Neuronal stem cell (in vitro differentiated cells): Measurements from ENCODE around the gene ZNF675.
A peak's percentile ranks its signal among the peaks of the same experiment; 100 is the strongest.
"Not testable (repeated sequence)": the region's sequence is repeated elsewhere in the genome, so short reads cannot be mapped to it uniquely, and the experiment has no call there.

Experiments
- DNase-seq: peaks from one replicate; pipeline ENCODE4 v3.0.0-alpha.2; 2013; ENCODE audit warnings: low spot score
- H2AFZ ChIP-seq: one replicate; pipeline ENCODE4 v1.6.1; 2013; ENCODE audit warnings: mild to moderate bottlenecking, low read length, inconsistent platforms
- H2AK5ac ChIP-seq: 2 replicates; pipeline ENCODE4 v1.6.1; 2013; ENCODE audit warnings: low read depth, mild to moderate bottlenecking, inconsistent platforms, low read length, moderate library complexity, mixed read lengths
- H2BK120ac ChIP-seq: 2 replicates; pipeline ENCODE4 v1.6.1; 2013; ENCODE audit warnings: low read depth, mild to moderate bottlenecking, inconsistent platforms, low read length, moderate library complexity, mixed read lengths
- H2BK12ac ChIP-seq: one replicate; pipeline ENCODE4 v1.6.1; 2013; ENCODE audit warnings: low read length, inconsistent platforms
- H2BK15ac ChIP-seq: 2 replicates; pipeline ENCODE4 v1.6.1; 2013; ENCODE audit warnings: mild to moderate bottlenecking, low read length, inconsistent platforms, mixed read lengths
- H2BK5ac ChIP-seq: one replicate; pipeline ENCODE4 v1.6.1; 2013; ENCODE audit warnings: inconsistent platforms, mild to moderate bottlenecking, low read length, moderate library complexity
- H3K14ac ChIP-seq: one replicate; pipeline ENCODE4 v1.6.1; 2013; ENCODE audit warnings: low read length, inconsistent platforms
- H3K18ac ChIP-seq: 2 replicates; pipeline ENCODE4 v1.6.1; 2013; ENCODE audit warnings: low read length, inconsistent platforms
- H3K23ac ChIP-seq: 2 replicates; pipeline ENCODE4 v1.6.1; 2013; ENCODE audit warnings: low read depth, mild to moderate bottlenecking, mixed read lengths, low read length, inconsistent platforms; ENCODE audit not compliant: poor library complexity
- H3K27ac ChIP-seq: replicated peaks from 3 replicates; pipeline ENCODE4 v1.5.1; 2013; ENCODE audit warnings: low read length, inconsistent platforms
- H3K27me3 ChIP-seq, 3 experiments: 2 replicates each; pipeline ENCODE4 v1.6.1; 2013; ENCODE audit warnings: low read length in 3 of 3, mild to moderate bottlenecking in 2 of 3, inconsistent platforms in 1 of 3, low read depth in 1 of 3, mixed read lengths in 1 of 3, moderate library complexity in 1 of 3; ENCODE audit not compliant: control insufficient read depth in 3 of 3, insufficient read depth in 3 of 3
- H3K36me3 ChIP-seq, 2 donors: replicated peaks in 1 of 2; 2 replicates each; pipeline ENCODE4 v1.6.1; 2013; ENCODE audit warnings: low read length in 2 of 2; ENCODE audit not compliant: control insufficient read depth in 2 of 2, insufficient read depth in 2 of 2
- H3K4ac ChIP-seq: 2 replicates; pipeline ENCODE4 v1.6.1; 2013; ENCODE audit warnings: inconsistent platforms, mild to moderate bottlenecking, low read length, moderate library complexity
- H3K4me1 ChIP-seq, 2 donors: 1 replicate in 1 of 2; 2 replicates in 1 of 2; pipeline ENCODE4 v1.6.1; 2013; ENCODE audit warnings: low read length in 2 of 2, low read depth in 1 of 2; ENCODE audit not compliant: control insufficient read depth in 2 of 2, insufficient read depth in 1 of 2
- H3K4me2 ChIP-seq: one replicate; pipeline ENCODE4 v1.6.1; 2013; ENCODE audit warnings: mild to moderate bottlenecking, low read length, inconsistent platforms; ENCODE audit not compliant: insufficient read depth, poor library complexity, severe bottlenecking
- H3K4me3 ChIP-seq, 2 donors: 2 replicates each; pipeline ENCODE4 v1.5.1; 2013; ENCODE audit warnings: low read length in 2 of 2, mild to moderate bottlenecking in 2 of 2, inconsistent platforms in 1 of 2, moderate library complexity in 1 of 2
- H3K79me1 ChIP-seq: one replicate; pipeline ENCODE4 v1.6.1; 2013; ENCODE audit warnings: low read depth, mild to moderate bottlenecking, inconsistent platforms, low read length, moderate library complexity
- H3K9ac ChIP-seq: one replicate; pipeline ENCODE4 v1.6.1; 2013; ENCODE audit warnings: mild to moderate bottlenecking, low read depth, low read length, inconsistent platforms; ENCODE audit not compliant: poor library complexity
- H3K9me3 ChIP-seq, 2 donors: replicated peaks in 1 of 2; 2 replicates each; pipeline versions ENCODE3 to v1.6.1; 2013; ENCODE audit warnings: low read length in 2 of 2, mild to moderate bottlenecking in 2 of 2, inconsistent platforms in 1 of 2, low read depth in 1 of 2, mixed read lengths in 1 of 2, moderate library complexity in 1 of 2; ENCODE audit not compliant: control insufficient read depth in 2 of 2, insufficient read depth in 1 of 2
- H4K8ac ChIP-seq: one replicate; pipeline ENCODE4 v1.6.1; 2013; ENCODE audit warnings: low read depth, mild to moderate bottlenecking, inconsistent platforms, low read length, moderate library complexity
- H4K91ac ChIP-seq: one replicate; pipeline ENCODE4 v1.6.1; 2013; ENCODE audit warnings: low read length, low read depth, mild to moderate bottlenecking, inconsistent platforms; ENCODE audit not compliant: poor library complexity
- WGBS, 2 donors: extraction: QIAGEN DNeasy Blood & Tissue Kit; methylation state at CpG; one replicate each; pipeline ENCODE4 v1.1.7; 2013; ENCODE audit warnings: missing lambda C conversion rate in 2 of 2, mixed read lengths in 1 of 2; ENCODE audit not compliant: insufficient read length in 2 of 2, insufficient replicate concordance in 1 of 2; ENCODE audit errors: extremely low coverage in 2 of 2; 5-methylcytosine and 5-hydroxymethylcytosine counted together

ZNF675 gene

GRCh38 chr19:23698711-23699520 lies 11.9 kb upstream of the ZNF675 start:
- no peak overlapping the region for H3K4me3 ChIP-seq
- peak overlapping the region; percentile 84 for H2AFZ ChIP-seq
- H2BK12ac ChIP-seq, result no peak overlapping the region
- H3K23ac ChIP-seq, result no peak overlapping the region
- DNase-seq, result no peak
- H3K9ac ChIP-seq, result no peak overlapping the region
- no peak overlapping the region for H3K4ac ChIP-seq
- no peak overlapping the region for H2BK120ac ChIP-seq
- no peak overlapping the region for H2BK5ac ChIP-seq
- H3K4me2 ChIP-seq, result no peak overlapping the region
- no peaks in the 10 kb centered on the region for H3K36me3 ChIP-seq
- H2AK5ac ChIP-seq, result no peak overlapping the region
- no peak overlapping the region for H4K8ac ChIP-seq
- no peak overlapping the region for H3K14ac ChIP-seq
- no peak overlapping the region for H2BK15ac ChIP-seq
- H3K18ac ChIP-seq, result no peak overlapping the region
- H3K79me1 ChIP-seq, result no peaks in the 10 kb centered on the region
- H4K91ac ChIP-seq, result no peak overlapping the region
- H3K27ac ChIP-seq, result no peak overlapping the region
- WGBS, 2 donors, result no CpG with 5 or more reads among the region's 6 CpGs
- no peaks in the 10 kb centered on the region for H3K27me3 ChIP-seq
- peaks cover 0 to 3% of the 10 kb centered on the region in 2 donors for H3K9me3 ChIP-seq
- no peaks in the 10 kb centered on the region for H3K4me1 ChIP-seq

GRCh38 chr19:23692937-23693336 lies 5.9 kb upstream of the ZNF675 start:
- not testable (repeated sequence) for H3K27ac ChIP-seq, H3K36me3 ChIP-seq, H3K27me3 ChIP-seq, H3K4me3 ChIP-seq, H4K91ac ChIP-seq, H2AK5ac ChIP-seq, H3K14ac ChIP-seq, H3K18ac ChIP-seq, H2BK120ac ChIP-seq, H3K4ac ChIP-seq, H3K4me1 ChIP-seq, H2BK5ac ChIP-seq, H2BK12ac ChIP-seq, H3K9ac ChIP-seq, H3K79me1 ChIP-seq, H3K9me3 ChIP-seq, H2AFZ ChIP-seq, H3K23ac ChIP-seq, H3K4me2 ChIP-seq, H4K8ac ChIP-seq, DNase-seq, H2BK15ac ChIP-seq
- no CpG with 5 or more reads among the region's 9 CpGs for WGBS, 2 donors

GRCh38 chr19:23673132-23673531 lies 13.9 kb downstream of the ZNF675 start:
- Histone ChIP-seq H3K4me2 (no peak overlapping the region), H3K23ac (no peak overlapping the region), H4K91ac (no peak overlapping the region), H2BK15ac (no peak overlapping the region), H3K36me3 (peaks cover 4 to 42% of the 10 kb centered on the region in 2 donors), H2AK5ac (no peak overlapping the region), H2BK120ac (no peak overlapping the region), H2BK5ac (no peak overlapping the region), H3K27me3 (no peaks in the 10 kb centered on the region), H3K4ac (no peak overlapping the region), H3K14ac (no peak overlapping the region), H3K4me3 (no peak overlapping the region), H3K4me1 (no peaks in the 10 kb centered on the region), H3K79me1 (peaks cover 6% of the 10 kb centered on the region), H4K8ac (no peak overlapping the region), H3K27ac (no peak overlapping the region), H3K18ac (no peak overlapping the region), H3K9ac (no peak overlapping the region), H3K9me3 (peaks cover 21 to 74% of the 10 kb centered on the region in 2 donors), H2AFZ (no peak overlapping the region), H2BK12ac (no peak overlapping the region)
- no CpG with 5 or more reads among the region's 2 CpGs for WGBS, 2 donors
- no peak for DNase-seq

GRCh38 chr19:23668606-23669005 lies 18.4 kb downstream of the ZNF675 start:
- H4K91ac ChIP-seq, H2AK5ac ChIP-seq, H3K4me1 ChIP-seq, H2BK12ac ChIP-seq, H2BK5ac ChIP-seq, H3K23ac ChIP-seq, H3K18ac ChIP-seq, H3K4me2 ChIP-seq, H3K14ac ChIP-seq, H3K27me3 ChIP-seq, H4K8ac ChIP-seq, H2BK120ac ChIP-seq, H3K27ac ChIP-seq, H3K4ac ChIP-seq, H2AFZ ChIP-seq, H3K9ac ChIP-seq, H3K79me1 ChIP-seq, DNase-seq, H2BK15ac ChIP-seq, H3K4me3 ChIP-seq: not testable (repeated sequence)
- peaks cover 34 to 77% of the 10 kb centered on the region in 2 donors for H3K9me3 ChIP-seq
- H3K36me3 ChIP-seq, result peaks cover 10 to 71% of the 10 kb centered on the region in 2 donors
- no CpG with 5 or more reads among the region's 32 CpGs for WGBS, 2 donors
